ENCODE measurements around the gene RIPOR2. TPM values are rescaled to one million over a fixed set of nuclear protein-coding genes. Genes with fewer than 3 reads are reported as not detected.

Gene RIPOR2
- total RNA-seq, 1 experiment from 2014 or later: 5.0 TPM

DNA sequence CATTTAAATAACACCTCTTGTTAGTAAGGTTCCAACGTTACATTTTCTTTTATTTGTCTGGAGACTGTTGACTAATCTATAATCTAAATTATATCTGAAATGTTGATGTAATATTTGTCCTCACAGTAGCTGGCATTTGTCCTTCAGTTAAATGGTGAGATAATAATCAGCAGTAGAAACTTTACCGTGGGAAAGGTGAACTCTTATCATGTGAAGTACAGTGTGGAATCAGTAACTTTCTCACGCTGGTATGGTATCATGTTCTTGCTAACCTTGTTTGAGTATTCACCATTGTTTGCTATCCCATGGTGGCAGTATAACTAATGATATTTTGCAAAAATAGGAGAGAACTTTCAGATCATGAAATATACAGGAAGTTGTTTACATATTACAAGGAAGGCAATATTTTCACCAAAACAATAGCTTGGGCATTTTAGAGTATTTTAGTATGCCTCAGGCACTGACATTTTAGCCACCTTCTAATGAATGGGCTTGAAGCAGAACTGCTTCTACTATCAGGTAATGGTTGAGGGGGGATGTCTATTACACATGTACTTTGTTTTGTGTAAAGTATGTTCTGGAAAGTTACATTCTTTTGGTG lies 156.2 kb downstream of the RIPOR2 start:
- Histone ChIP-seq H3K9ac (ENCODE audit: extremely low read depth, insufficient read length, low read length) (peak overlapping the region; percentile 33), H2AK5ac (ENCODE audit: insufficient read length, low read length) (no peak overlapping the region), H3K27ac (ENCODE audit: insufficient read length, low read depth, low read length) (no peak overlapping the region), H2BK15ac (ENCODE audit: low read depth, low read length) (no peak overlapping the region), H2BK12ac (ENCODE audit: insufficient read length, low read depth, low read length) (no peak overlapping the region), H3K79me1 (ENCODE audit: insufficient read depth, low read depth, low read length, poor library complexity, severe bottlenecking) (peaks cover 3% of the 10 kb centered on the region), H3K27me3 (ENCODE audit: insufficient read depth, low read length) (no peaks in the 10 kb centered on the region), H3T11ph (ENCODE audit: low read length) (no peak overlapping the region), H2AFZ (ENCODE audit: low read length) (no peak overlapping the region), H4K91ac (ENCODE audit: insufficient read length, low read depth, low read length) (no peak overlapping the region), H3K18ac (ENCODE audit: insufficient read length, low read depth, low read length) (no peak overlapping the region), H3K56ac (ENCODE audit: insufficient read length, low read depth, low read length) (no peak overlapping the region), H4K8ac (replicated peaks; ENCODE audit: insufficient read length, low read depth, low read length) (no peak overlapping the region), H3K9me3 (ENCODE audit: control insufficient read depth, low read depth, low read length) (no peaks in the 10 kb centered on the region), H3K14ac (ENCODE audit: insufficient read depth, low read length) (no peak overlapping the region), H3K4ac (ENCODE audit: low read depth, low read length) (no peak overlapping the region), H3K79me2 (ENCODE audit: insufficient read depth, low read length) (peaks cover 20% of the 10 kb centered on the region; the same call in 1 of the 2 replicates), H3K4me1 (ENCODE audit: insufficient read depth, low read length) (no peaks in the 10 kb centered on the region), H3K23me2 (ENCODE audit: insufficient read length, low read depth, low read length, poor library complexity, severe bottlenecking) (peaks cover 7% of the 10 kb centered on the region), H4K20me1 (ENCODE audit: control insufficient read depth, insufficient read depth, insufficient read length) (no peaks in the 10 kb centered on the region), H3K23ac (ENCODE audit: insufficient read length, low read depth, low read length) (no peak overlapping the region), H4K5ac (ENCODE audit: insufficient read length, low read depth, low read length) (no peak overlapping the region), H3K4me2 (ENCODE audit: insufficient read depth, insufficient read length, low read length) (no peak overlapping the region), H2BK20ac (ENCODE audit: low read depth, low read length, poor library complexity, severe bottlenecking) (no peak overlapping the region), H2BK120ac (ENCODE audit: low read depth, low read length, poor library complexity, severe bottlenecking) (no peak overlapping the region), H2BK5ac (ENCODE audit: insufficient read length, low read length) (no peak overlapping the region)
- peaks cover 24 to 70% (median 57%) of the 10 kb centered on the region in 3 experiments; a peak in 6 of 7 replicates for H3K36me3 Mint-ChIP-seq (ENCODE audit: insufficient read depth in 1 of 3, low read depth in 3 of 3)
- TF ChIP-seq, protein P1, sequence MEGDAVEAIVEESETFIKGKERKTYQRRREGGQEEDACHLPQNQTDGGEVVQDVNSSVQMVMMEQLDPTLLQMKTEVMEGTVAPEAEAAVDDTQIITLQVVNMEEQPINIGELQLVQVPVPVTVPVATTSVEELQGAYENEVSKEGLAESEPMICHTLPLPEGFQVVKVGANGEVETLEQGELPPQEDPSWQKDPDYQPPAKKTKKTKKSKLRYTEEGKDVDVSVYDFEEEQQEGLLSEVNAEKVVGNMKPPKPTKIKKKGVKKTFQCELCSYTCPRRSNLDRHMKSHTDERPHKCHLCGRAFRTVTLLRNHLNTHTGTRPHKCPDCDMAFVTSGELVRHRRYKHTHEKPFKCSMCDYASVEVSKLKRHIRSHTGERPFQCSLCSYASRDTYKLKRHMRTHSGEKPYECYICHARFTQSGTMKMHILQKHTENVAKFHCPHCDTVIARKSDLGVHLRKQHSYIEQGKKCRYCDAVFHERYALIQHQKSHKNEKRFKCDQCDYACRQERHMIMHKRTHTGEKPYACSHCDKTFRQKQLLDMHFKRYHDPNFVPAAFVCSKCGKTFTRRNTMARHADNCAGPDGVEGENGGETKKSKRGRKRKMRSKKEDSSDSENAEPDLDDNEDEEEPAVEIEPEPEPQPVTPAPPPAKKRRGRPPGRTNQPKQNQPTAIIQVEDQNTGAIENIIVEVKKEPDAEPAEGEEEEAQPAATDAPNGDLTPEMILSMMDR (conservative IDR thresholded peaks at IDR 0.05): no peak
- peak overlapping the region in 1 of 3 experiments; percentile 53; a peak in 2 of 7 replicates for H3K27ac Mint-ChIP-seq
- peaks cover 14 to 16% of the 10 kb centered on the region in 2 experiments for H3K4me1 Mint-ChIP-seq
- no peaks in the 10 kb centered on the region; the same call in 1 of the 2 replicates for H3K27me3 Mint-ChIP-seq (ENCODE audit: low read depth)
- H3K9me3 Mint-ChIP-seq: no peaks in the 10 kb centered on the region
- no CpG with 5 or more reads among the region's 3 CpGs for WGBS (ENCODE audit: extremely low coverage, insufficient read length, low lambda C conversion rate)
- no peak overlapping the region for H3K4me3 Mint-ChIP-seq
- DNase-seq: no peak

All from H9 (cell line).